ENCODE results near the gene PRKG1. TPM values are rescaled to one million over a fixed set of nuclear protein-coding genes. Genes with fewer than 3 reads are reported as not detected.

Gene PRKG1
- total RNA-seq, 8 experiments from 2014 or later, result 5.6 to 40.7 (median 6.6) TPM

- Histone ChIP-seq H3K4me3 (no peak overlapping the region), H3K27ac (no peak overlapping the region), H3K4me1 (replicated peaks in 1 of 2) (no peaks in the 10 kb centered on the region)
- no peak for ATAC-seq (replicated peaks in 6 of 8)
- whole genome bisulfite sequencing, 10 experiments, result 67 to 100% (median 96%) methylated on average over 2 to 10 of the region's 10 CpGs; no CpG with 5 or more reads in 1 of the 10 experiments
- in situ Hi-C loops (cut with MboI; ENCODE audit: low pct_unique_long_range_greater_than_20kb in 2 of 9, low sequenced_read_pairs in 9 of 9, unreplicated experiment in 9 of 9), result loop anchor here in 7 of 9 experiments (25.0 kb wide), 5 partner anchors 238 to 938 kb away; partner anchors contain the start of gene PRKG1 (in 5 of the 7)
Observed at GRCh38 chr10:51950371-51950995, 876.2 kb downstream of the PRKG1 start.

- WGBS, 10 experiments, result 0 to 88% (median 69%) methylated on average over 1 of the region's 1 CpG; no CpG with 5 or more reads in 6 of the 10 experiments
Observed at GRCh38 chr10:51950996-51951555, 876.8 kb downstream of the PRKG1 start.

GRCh38 chr10:51951601-51952000 lies 877.3 kb downstream of the PRKG1 start:
- Histone ChIP-seq H3K4me1 (replicated peaks in 1 of 2) (no peaks in the 10 kb centered on the region), H3K27ac (no peak overlapping the region), H3K4me3 (no peak overlapping the region)
- ATAC-seq (replicated peaks in 6 of 8), result no peak
- 14 to 100% (median 100%) methylated on average over 1 of the region's 1 CpG; no CpG with 5 or more reads in 2 of the 10 experiments for WGBS, 10 experiments
- in situ Hi-C loops (cut with MboI; ENCODE audit: low pct_unique_long_range_greater_than_20kb in 2 of 9, low sequenced_read_pairs in 9 of 9, unreplicated experiment in 9 of 9), result loop anchor here in 7 of 9 experiments (25.0 kb wide), 5 partner anchors 239 to 939 kb away; partner anchors contain the start of gene PRKG1 (in 5 of the 7)

More at GRCh38 chr10:51950996-51951555, 876.8 kb downstream of the PRKG1 start:
- Histone ChIP-seq H3K4me1 (replicated peaks in 1 of 2) (no peaks in the 10 kb centered on the region), H3K4me3 (no peak overlapping the region), H3K27ac (no peak overlapping the region)
- in situ Hi-C loops (cut with MboI; ENCODE audit: low pct_unique_long_range_greater_than_20kb in 2 of 9, low sequenced_read_pairs in 9 of 9, unreplicated experiment in 9 of 9), result loop anchor here in 7 of 9 experiments (25.0 kb wide), 5 partner anchors 239 to 939 kb away; partner anchors contain the start of gene PRKG1 (in 5 of the 7)
- ATAC-seq (replicated peaks in 6 of 8), result no peak

- Histone ChIP-seq H3K4me1 (replicated peaks in 1 of 2) (no peaks in the 10 kb centered on the region), H3K27ac (no peak overlapping the region), H3K4me3 (no peak overlapping the region)
- ATAC-seq (replicated peaks in 6 of 8), result no peak
- 0 to 100% (median 87%) methylated on average over 1 of the region's 1 CpG; no CpG with 5 or more reads in 2 of the 10 experiments for WGBS, 10 experiments
- in situ Hi-C loops (cut with MboI; ENCODE audit: low pct_unique_long_range_greater_than_20kb in 2 of 9, low sequenced_read_pairs in 9 of 9, unreplicated experiment in 9 of 9), result loop anchor here in 7 of 9 experiments (25.0 kb wide), 5 partner anchors 240 to 940 kb away; partner anchors contain the start of gene PRKG1 (in 5 of the 7)
Observed at GRCh38 chr10:51952056-51952455, 877.8 kb downstream of the PRKG1 start.

- in situ Hi-C loops (cut with MboI; ENCODE audit: low pct_unique_long_range_greater_than_20kb in 2 of 9, low sequenced_read_pairs in 9 of 9, unreplicated experiment in 9 of 9), result loop anchor here in 7 of 9 experiments (25.0 kb wide), 5 partner anchors 243 to 943 kb away; partner anchors contain the start of gene PRKG1 (in 5 of the 7)
- 20 to 71% (median 42%) methylated on average over 1 to 2 of the region's 2 CpGs for WGBS, 10 experiments
- H3K4me1 ChIP-seq (replicated peaks in 1 of 2), result no peaks in the 10 kb centered on the region
- no peak overlapping the region for H3K4me3 ChIP-seq
- no peak overlapping the region for H3K27ac ChIP-seq
- no peak for ATAC-seq (replicated peaks in 6 of 8)
Observed at GRCh38 chr10:51955696-51956095, 881.4 kb downstream of the PRKG1 start.

GRCh38 chr10:51956822-51957221 lies 882.5 kb downstream of the PRKG1 start:
- Histone ChIP-seq H3K4me1 (replicated peaks in 1 of 2) (no peaks in the 10 kb centered on the region), H3K4me3 (no peak overlapping the region), H3K27ac (no peak overlapping the region)
- no peak for ATAC-seq (replicated peaks in 6 of 8)
- in situ Hi-C loops (cut with MboI; ENCODE audit: low pct_unique_long_range_greater_than_20kb in 2 of 9, low sequenced_read_pairs in 9 of 9, unreplicated experiment in 9 of 9), result loop anchor here in 7 of 9 experiments (25.0 kb wide), 5 partner anchors 245 to 945 kb away; partner anchors contain the start of gene PRKG1 (in 5 of the 7)

- ATAC-seq (replicated peaks in 6 of 8), result peak; percentile 33 to 81 (median 52)
- H3K27ac ChIP-seq, result no peak overlapping the region
- in situ Hi-C loops (cut with MboI; ENCODE audit: low pct_unique_long_range_greater_than_20kb in 2 of 9, low sequenced_read_pairs in 9 of 9, unreplicated experiment in 9 of 9), result loop anchor here in 7 of 9 experiments (25.0 kb wide), 5 partner anchors 248 to 948 kb away; partner anchors contain the start of gene PRKG1 (in 5 of the 7)
- no peaks in the 10 kb centered on the region for H3K4me1 ChIP-seq (replicated peaks in 1 of 2)
- WGBS, 10 experiments, result 2 to 43% (median 25%) methylated on average over 3 to 8 of the region's 8 CpGs; no CpG with 5 or more reads in 1 of the 10 experiments
- H3K4me3 ChIP-seq, result no peak overlapping the region
Observed at GRCh38 chr10:51960494-51960895, 886.2 kb downstream of the PRKG1 start.

- H3K4me3 ChIP-seq, result no peak overlapping the region
- no peaks in the 10 kb centered on the region for H3K4me1 ChIP-seq (replicated peaks in 1 of 2)
- in situ Hi-C loops (cut with MboI; ENCODE audit: low pct_unique_long_range_greater_than_20kb in 2 of 9, low sequenced_read_pairs in 9 of 9, unreplicated experiment in 9 of 9), result loop anchor here in 7 of 9 experiments (25.0 kb wide), 5 partner anchors 249 to 949 kb away; partner anchors contain the start of gene PRKG1 (in 5 of the 7)
- ATAC-seq (replicated peaks in 6 of 8), result no peak
- WGBS, 10 experiments, result 42 to 100% (median 85%) methylated on average over 1 to 3 of the region's 3 CpGs
- no peak overlapping the region for H3K27ac ChIP-seq
Observed at GRCh38 chr10:51961401-51961800, 887.1 kb downstream of the PRKG1 start.

GRCh38 chr10:51964630-51965029 lies 890.3 kb downstream of the PRKG1 start:
- H3K4me3 ChIP-seq, result no peak overlapping the region
- 13 to 100% (median 67%) methylated on average over 1 to 2 of the region's 2 CpGs for WGBS, 10 experiments
- H3K27ac ChIP-seq, result no peak overlapping the region
- no peaks in the 10 kb centered on the region for H3K4me1 ChIP-seq (replicated peaks in 1 of 2)
- in situ Hi-C loops (cut with MboI; ENCODE audit: low pct_unique_long_range_greater_than_20kb in 2 of 9, low sequenced_read_pairs in 9 of 9, unreplicated experiment in 9 of 9), result loop anchor here in 7 of 9 experiments (25.0 kb wide), 5 partner anchors 248 to 952 kb away; partner anchors contain the start of gene PRKG1 (in 5 of the 7)
- peak in 2 of 8 experiments; percentile 28 to 33 for ATAC-seq (replicated peaks in 6 of 8)

GRCh38 chr10:51965451-51965850 lies 891.2 kb downstream of the PRKG1 start:
- Histone ChIP-seq H3K27ac (no peak overlapping the region), H3K4me3 (no peak overlapping the region), H3K4me1 (replicated peaks in 1 of 2) (no peaks in the 10 kb centered on the region)
- ATAC-seq (replicated peaks in 6 of 8), result no peak
- in situ Hi-C loops (cut with MboI; ENCODE audit: low pct_unique_long_range_greater_than_20kb in 2 of 9, low sequenced_read_pairs in 9 of 9, unreplicated experiment in 9 of 9), result loop anchor here in 7 of 9 experiments (25.0 kb wide), 5 partner anchors 247 to 953 kb away; partner anchors contain the start of gene PRKG1 (in 5 of the 7)

GRCh38 chr10:51972733-51973346 lies 898.6 kb downstream of the PRKG1 start:
- Histone ChIP-seq H3K4me1 (replicated peaks in 1 of 2) (no peaks in the 10 kb centered on the region), H3K27ac (no peak overlapping the region), H3K4me3 (no peak overlapping the region)
- no peak for ATAC-seq (replicated peaks in 6 of 8)
- 60 to 100% (median 93%) methylated on average over 1 to 3 of the region's 3 CpGs; no CpG with 5 or more reads in 2 of the 10 experiments for WGBS, 10 experiments
- in situ Hi-C loops (cut with MboI; ENCODE audit: low pct_unique_long_range_greater_than_20kb in 2 of 9, low sequenced_read_pairs in 9 of 9, unreplicated experiment in 9 of 9), result loop anchor here in 7 of 9 experiments (25.0 kb wide), 5 partner anchors 239 to 961 kb away; partner anchors contain the start of gene PRKG1 (in 5 of the 7)

- no peak overlapping the region for H3K4me3 ChIP-seq
- H3K27ac ChIP-seq, result no peak overlapping the region
- no peaks in the 10 kb centered on the region for H3K4me1 ChIP-seq (replicated peaks in 1 of 2)
- no peak for ATAC-seq (replicated peaks in 6 of 8)
- in situ Hi-C loops (cut with MboI; ENCODE audit: low pct_unique_long_range_greater_than_20kb in 2 of 9, low sequenced_read_pairs in 9 of 9, unreplicated experiment in 9 of 9), result no loop called here
Observed at GRCh38 chr10:51980752-51981151, 906.5 kb downstream of the PRKG1 start.

GRCh38 chr10:51981731-51982130 lies 907.4 kb downstream of the PRKG1 start:
- ATAC-seq (replicated peaks in 6 of 8), result no peak
- Histone ChIP-seq H3K27ac (no peak overlapping the region), H3K4me1 (replicated peaks in 1 of 2) (no peaks in the 10 kb centered on the region), H3K4me3 (no peak overlapping the region)
- 83 to 100% (median 86%) methylated on average over 1 of the region's 1 CpG; no CpG with 5 or more reads in 2 of the 10 experiments for WGBS, 10 experiments
- in situ Hi-C loops (cut with MboI; ENCODE audit: low pct_unique_long_range_greater_than_20kb in 2 of 9, low sequenced_read_pairs in 9 of 9, unreplicated experiment in 9 of 9), result no loop called here
